Left hindlimb (tissue), 1 donor: ENCODE data around the gene NLGN3.
A peak's percentile ranks its signal among the peaks of the same experiment; 100 is the strongest.

Source experiments
- DNase-seq: peaks from one replicate; pipeline ENCODE4 v3.0.0-alpha.2; 2018

Gene NLGN3

GRCh38 chrX:71118985-71119535 lies 25.6 kb upstream of the NLGN3 start:
- no peak for DNase-seq

- no peak for DNase-seq
These were observed 16.3 kb upstream of the NLGN3 start for GRCh38 chrX:71128166-71128833.

GRCh38 chrX:71128915-71129765 lies 15.5 kb upstream of the NLGN3 start:
- peak; percentile 67 for DNase-seq

GRCh38 chrX:71131510-71131909 lies 13.1 kb upstream of the NLGN3 start:
- no peak for DNase-seq

GRCh38 chrX:71140440-71140839 lies 4.2 kb upstream of the NLGN3 start:
- DNase-seq: no peak

GRCh38 chrX:71143508-71143907 lies 1.1 kb upstream of the NLGN3 start:
- DNase-seq: no peak

GRCh38 chrX:71147496-71148277 lies 3.0 kb downstream of the NLGN3 start:
- DNase-seq: no peak

GRCh38 chrX:71148278-71148663 lies 3.6 kb downstream of the NLGN3 start:
- DNase-seq: no peak

GRCh38 chrX:71151366-71151765 lies 6.7 kb downstream of the NLGN3 start:
- no peak for DNase-seq

- no peak for DNase-seq
These were observed 9.6 kb downstream of the NLGN3 start for GRCh38 chrX:71154196-71154595.

GRCh38 chrX:71154641-71155040 lies 10.0 kb downstream of the NLGN3 start:
- DNase-seq: no peak

GRCh38 chrX:71158603-71159002 lies 14.0 kb downstream of the NLGN3 start:
- no peak for DNase-seq

GRCh38 chrX:71159335-71159734 lies 14.7 kb downstream of the NLGN3 start:
- no peak for DNase-seq

- DNase-seq: no peak
These were observed 15.8 kb downstream of the NLGN3 start for GRCh38 chrX:71160475-71160874.

GRCh38 chrX:71162981-71163380 lies 18.3 kb downstream of the NLGN3 start:
- no peak for DNase-seq

- no peak for DNase-seq
These were observed 19.4 kb downstream of the NLGN3 start for GRCh38 chrX:71164071-71164470.

- no peak for DNase-seq
These were observed 21.8 kb downstream of the NLGN3 start for GRCh38 chrX:71166461-71166860.

- no peak for DNase-seq
These were observed 22.6 kb downstream of the NLGN3 start for GRCh38 chrX:71167031-71167781.

- DNase-seq: no peak
These were observed 23.5 kb downstream of the NLGN3 start for GRCh38 chrX:71168134-71168533.

GRCh38 chrX:71169586-71169985 lies 24.9 kb downstream of the NLGN3 start:
- no peak for DNase-seq

- DNase-seq: no peak
These were observed 26.0 kb downstream of the NLGN3 start for GRCh38 chrX:71170660-71171059.

- DNase-seq: no peak
These were observed 26.6 kb downstream of the NLGN3 start for GRCh38 chrX:71171110-71171801.
